ENCODE data around the gene CDON. TPM values are rescaled to one million over a fixed set of nuclear protein-coding genes. Genes with fewer than 3 reads are reported as not detected.

Gene CDON
- total and polyA plus RNA-seq, 2 donors (not counting 3 experiments of a cell fraction or from before 2014, with no cell fraction given), result 1.6 to 3.8 TPM

DNA sequence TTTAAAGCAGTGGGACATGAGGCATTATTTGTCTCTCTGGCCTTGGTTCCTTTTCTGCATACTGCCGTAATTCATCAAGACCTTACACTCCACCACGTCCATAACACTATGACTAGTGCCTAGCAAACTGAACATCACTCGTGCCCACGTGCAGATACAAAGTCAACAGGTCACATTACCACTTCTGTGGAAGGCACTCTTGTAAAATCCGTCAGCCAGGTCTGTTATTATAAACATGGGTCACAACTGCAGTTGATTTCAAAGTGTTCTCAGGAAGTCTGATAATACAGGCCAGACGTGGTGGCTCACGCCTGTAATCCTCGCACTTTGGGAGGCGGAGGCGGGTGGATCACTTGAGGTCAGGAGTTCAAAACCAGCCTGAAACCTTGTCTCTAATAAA is 102.7 kb downstream of the CDON start:
- DNase-seq (ENCODE audit: low read depth, low spot score), result no peak
- Histone ChIP-seq H3K9ac (replicated peaks; ENCODE audit: extremely low read depth, insufficient read depth, low read length) (no peak overlapping the region), H3K36me3 (ENCODE audit: control insufficient read depth in 2 of 2, extremely low read depth in 1 of 2, insufficient read depth in 2 of 2, low read length in 2 of 2) (no peaks in the 10 kb centered on the region), H2AFZ (ENCODE audit: low read depth, low read length) (no peak overlapping the region), H3K4me3 (replicated peaks in 1 of 3; ENCODE audit: insufficient read depth in 1 of 3, low read depth in 1 of 3, low read length in 3 of 3) (no peak overlapping the region), H3K9me3 (replicated peaks; ENCODE audit: control insufficient read depth, insufficient read depth, low read length) (no peaks in the 10 kb centered on the region), H3K27me3 (ENCODE audit: control insufficient read depth in 2 of 2, insufficient read depth in 2 of 2, low read length in 2 of 2) (no peaks in the 10 kb centered on the region), H3K27ac (ENCODE audit: insufficient read depth, low read depth, low read length) (no peak overlapping the region), H3K4me2 (ENCODE audit: insufficient read depth, low read length) (no peak overlapping the region), H3K4me1 (ENCODE audit: control insufficient read depth, extremely low read depth, insufficient read depth, low read length) (no peaks in the 10 kb centered on the region), H4K20me1 (replicated peaks; ENCODE audit: control insufficient read depth, extremely low read depth, insufficient read depth, low read length) (no peaks in the 10 kb centered on the region), H3K79me2 (ENCODE audit: control insufficient read depth, insufficient read depth, low read length) (no peaks in the 10 kb centered on the region), H3K9me1 (replicated peaks; ENCODE audit: control insufficient read depth, extremely low read depth, insufficient read depth, low read length) (no peaks in the 10 kb centered on the region)
- dilution Hi-C loops (cut with MboI; ENCODE audit: extremely low pct_ligation_motif_present, low sequenced_read_pairs), result no loop called here
- no peak for FAIRE-seq
- POLR2A ChIA-PET, result no interaction called here
- CTCF ChIA-PET, result no interaction called here
- BruUV-seq (replicated peaks), result no TSS peak
- intact Hi-C loops (cut with micrococcal nuclease), result no loop called here
- TF ChIP-seq JUN (IDR thresholded peaks at IDR 0.05; ENCODE audit: borderline replicate concordance, insufficient read depth, insufficient read length, low read depth), result no peak
- TF ChIP-seq, protein P1, sequence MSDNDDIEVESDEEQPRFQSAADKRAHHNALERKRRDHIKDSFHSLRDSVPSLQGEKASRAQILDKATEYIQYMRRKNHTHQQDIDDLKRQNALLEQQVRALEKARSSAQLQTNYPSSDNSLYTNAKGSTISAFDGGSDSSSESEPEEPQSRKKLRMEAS (IDR thresholded peaks at IDR 0.05; ENCODE audit: insufficient read depth, insufficient read length), result no peak
- TF ChIP-seq POLR2A (IDR thresholded peaks at IDR 0.05; ENCODE audit: low read depth, low read length), result no peak
- TF ChIP-seq MYC (IDR thresholded peaks at IDR 0.05; ENCODE audit: low read depth, low read length), result no peak
- no peak for TF ChIP-seq FOS (IDR thresholded peaks at IDR 0.05; ENCODE audit: borderline replicate concordance, insufficient read depth, low read length)
- TF ChIP-seq, protein P2, sequence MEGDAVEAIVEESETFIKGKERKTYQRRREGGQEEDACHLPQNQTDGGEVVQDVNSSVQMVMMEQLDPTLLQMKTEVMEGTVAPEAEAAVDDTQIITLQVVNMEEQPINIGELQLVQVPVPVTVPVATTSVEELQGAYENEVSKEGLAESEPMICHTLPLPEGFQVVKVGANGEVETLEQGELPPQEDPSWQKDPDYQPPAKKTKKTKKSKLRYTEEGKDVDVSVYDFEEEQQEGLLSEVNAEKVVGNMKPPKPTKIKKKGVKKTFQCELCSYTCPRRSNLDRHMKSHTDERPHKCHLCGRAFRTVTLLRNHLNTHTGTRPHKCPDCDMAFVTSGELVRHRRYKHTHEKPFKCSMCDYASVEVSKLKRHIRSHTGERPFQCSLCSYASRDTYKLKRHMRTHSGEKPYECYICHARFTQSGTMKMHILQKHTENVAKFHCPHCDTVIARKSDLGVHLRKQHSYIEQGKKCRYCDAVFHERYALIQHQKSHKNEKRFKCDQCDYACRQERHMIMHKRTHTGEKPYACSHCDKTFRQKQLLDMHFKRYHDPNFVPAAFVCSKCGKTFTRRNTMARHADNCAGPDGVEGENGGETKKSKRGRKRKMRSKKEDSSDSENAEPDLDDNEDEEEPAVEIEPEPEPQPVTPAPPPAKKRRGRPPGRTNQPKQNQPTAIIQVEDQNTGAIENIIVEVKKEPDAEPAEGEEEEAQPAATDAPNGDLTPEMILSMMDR (IDR thresholded peaks at IDR 0.05; ENCODE audit: extremely low read depth in 1 of 2, insufficient read depth in 1 of 2, low read depth in 1 of 2, low read length in 2 of 2), result no peak
- no peak for TF ChIP-seq GATA2 (IDR thresholded peaks at IDR 0.05; ENCODE audit: insufficient read depth, insufficient read length, low read depth, low read length)
- no peak for TF ChIP-seq EZH2 (IDR thresholded peaks at IDR 0.05; ENCODE audit: borderline replicate concordance, low read depth, low read length, severe bottlenecking)
- TF ChIP-seq POLR2AphosphoS5 (IDR thresholded peaks at IDR 0.05; ENCODE audit: insufficient read depth, low read depth, low read length), result no peak
